ENCODE measurements around the gene SPOCK2.
"Not testable (repeated sequence)": the region's sequence is repeated elsewhere in the genome, so short reads cannot be mapped to it uniquely, and the experiment has no call there.

SPOCK2 gene

GRCh38 chr10:72110673-72111401 is 22.5 kb upstream of the SPOCK2 start:
- H3K4me3 ChIP-seq (ENCODE audit: low read depth, low read length): no peak overlapping the region
- no peak overlapping the region for H3K27ac ChIP-seq
- no peak for DNase-seq
- H3K27me3 ChIP-seq (ENCODE audit: insufficient read depth, low read depth, severe bottlenecking): no peaks in the 10 kb centered on the region
- TF ChIP-seq CTCF (IDR thresholded peaks at IDR 0.05; ENCODE audit: low read depth, low read length): no peak
- no peaks in the 10 kb centered on the region for H3K36me3 ChIP-seq
- H3K9me3 ChIP-seq (ENCODE audit: severe bottlenecking): no peaks in the 10 kb centered on the region

GRCh38 chr10:72109636-72110157 is 21.3 kb upstream of the SPOCK2 start:
- no peak for TF ChIP-seq CTCF (IDR thresholded peaks at IDR 0.05; ENCODE audit: low read depth, low read length)
- no peaks in the 10 kb centered on the region for H3K27me3 ChIP-seq (ENCODE audit: insufficient read depth, low read depth, severe bottlenecking)
- H3K27ac ChIP-seq: no peak overlapping the region
- no peak for DNase-seq
- H3K9me3 ChIP-seq (ENCODE audit: severe bottlenecking): no peaks in the 10 kb centered on the region
- H3K36me3 ChIP-seq: no peaks in the 10 kb centered on the region
- no peak overlapping the region for H3K4me3 ChIP-seq (ENCODE audit: low read depth, low read length)

GRCh38 chr10:72108830-72109635 is 20.7 kb upstream of the SPOCK2 start:
- Histone ChIP-seq H3K4me3 (ENCODE audit: low read depth, low read length) (no peak overlapping the region), H3K9me3 (ENCODE audit: severe bottlenecking) (no peaks in the 10 kb centered on the region), H3K27ac (no peak overlapping the region), H3K27me3 (ENCODE audit: insufficient read depth, low read depth, severe bottlenecking) (no peaks in the 10 kb centered on the region), H3K36me3 (no peaks in the 10 kb centered on the region)
- TF ChIP-seq CTCF (IDR thresholded peaks at IDR 0.05; ENCODE audit: low read depth, low read length): no peak
- no peak for DNase-seq

- not testable (repeated sequence) for H3K36me3 ChIP-seq; H3K27ac ChIP-seq; DNase-seq; H3K9me3 ChIP-seq (ENCODE audit: severe bottlenecking); H3K4me3 ChIP-seq (ENCODE audit: low read depth, low read length); H3K27me3 ChIP-seq (ENCODE audit: insufficient read depth, low read depth, severe bottlenecking)
Observed at GRCh38 chr10:72108004-72108370, 19.6 kb upstream of the SPOCK2 start.

GRCh38 chr10:72107325-72108003 is 19.1 kb upstream of the SPOCK2 start:
- Histone ChIP-seq H3K4me3 (ENCODE audit: low read depth, low read length) (no peak overlapping the region), H3K9me3 (ENCODE audit: severe bottlenecking) (no peaks in the 10 kb centered on the region), H3K27ac (no peak overlapping the region), H3K27me3 (ENCODE audit: insufficient read depth, low read depth, severe bottlenecking) (no peaks in the 10 kb centered on the region), H3K36me3 (peaks cover 4% of the 10 kb centered on the region)
- TF ChIP-seq CTCF (IDR thresholded peaks at IDR 0.05; ENCODE audit: low read depth, low read length): no peak
- DNase-seq: no peak

GRCh38 chr10:72106896-72107295 is 18.5 kb upstream of the SPOCK2 start:
- no peak for TF ChIP-seq CTCF (IDR thresholded peaks at IDR 0.05; ENCODE audit: low read depth, low read length)
- Histone ChIP-seq H3K4me3 (ENCODE audit: low read depth, low read length) (no peak overlapping the region), H3K27ac (no peak overlapping the region)

More at GRCh38 chr10:72106896-72107295, 18.5 kb upstream of the SPOCK2 start:
- H3K27me3 ChIP-seq (ENCODE audit: insufficient read depth, low read depth, severe bottlenecking): no peaks in the 10 kb centered on the region
- peaks cover 7% of the 10 kb centered on the region for H3K36me3 ChIP-seq
- DNase-seq: no peak
- no peaks in the 10 kb centered on the region for H3K9me3 ChIP-seq (ENCODE audit: severe bottlenecking)

All from WERI-Rb-1 (cell line).